Astrocyte (in vitro differentiated cells and primary cell): ENCODE results near the gene KLHL26.

Experiments used
- CTCF ChIP-seq: IDR thresholded peaks from 2 replicates; pipeline ENCODE4 v1.5.1; 2011; ENCODE audit warnings: low read depth, mild to moderate bottlenecking, inconsistent platforms, low read length, moderate library complexity; ENCODE audit not compliant: insufficient read depth
- EZH2 ChIP-seq: IDR thresholded peaks from 2 replicates; pipeline ENCODE4 v1.6.1; 2012; ENCODE audit warnings: mild to moderate bottlenecking, low read length, inconsistent platforms; ENCODE audit not compliant: insufficient read depth

- TF ChIP-seq EZH2 (no peak), CTCF (no peak)
Measured at GRCh38 chr19:18669883-18670282, 33.1 kb downstream of the KLHL26 start.
